ENCODE results near the gene ABCB6.
A peak's percentile ranks its signal among the peaks of the same experiment; 100 is the strongest.

Gene ABCB6

DNA sequence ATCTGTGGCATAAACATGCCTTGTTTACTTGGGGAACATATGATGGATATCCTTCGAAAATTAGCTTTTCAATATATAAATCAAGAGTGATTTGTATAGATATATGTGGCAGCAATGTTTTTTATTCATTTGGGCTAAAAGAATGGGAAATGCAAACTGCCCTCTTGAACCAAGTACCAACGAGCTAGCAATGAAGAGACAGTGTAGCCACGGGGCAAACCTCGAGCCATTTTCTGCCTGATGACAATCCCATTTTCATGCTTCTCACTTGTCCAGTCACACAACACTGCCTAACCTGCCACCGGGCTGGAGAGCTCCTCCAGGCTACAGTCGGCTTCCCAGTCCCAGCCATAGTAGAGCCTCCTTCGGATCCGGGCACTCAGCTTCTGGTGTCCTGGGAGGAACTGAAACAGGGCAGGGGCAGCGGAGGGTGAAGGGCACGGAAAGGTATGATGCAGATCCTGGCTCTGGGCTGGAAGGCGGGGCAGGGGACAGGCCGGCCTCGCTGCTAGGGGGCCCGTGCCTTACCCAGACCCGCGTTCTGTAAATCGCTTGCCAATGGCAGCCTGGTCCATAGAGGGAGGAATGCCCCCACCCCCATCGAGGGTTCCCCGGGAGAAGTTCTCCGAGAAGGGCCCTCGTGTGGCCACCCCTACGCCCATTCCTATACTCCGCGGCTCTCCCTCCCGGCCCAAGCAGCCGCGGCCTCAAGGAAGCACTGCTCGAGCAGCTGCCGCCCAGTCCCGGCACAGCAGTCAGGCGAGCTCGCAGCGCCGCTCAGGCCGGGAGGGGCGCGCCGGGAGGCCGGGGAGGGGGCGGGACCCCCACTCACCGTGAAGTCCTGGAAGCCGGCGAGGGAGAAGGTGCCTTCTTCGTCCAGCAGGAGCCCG is 42.6 kb downstream of the ABCB6 start:
- peak overlapping the region; percentile 93 for H2AFZ ChIP-seq (ENCODE audit: low read depth, low read length, severe bottlenecking)
- H3K4me2 ChIP-seq (ENCODE audit: low read depth, low read length, poor library complexity, severe bottlenecking) = peak overlapping the region; percentile 100
- H3K27me3 ChIP-seq (ENCODE audit: low read length) = no peaks in the 10 kb centered on the region
- H3K9ac ChIP-seq (ENCODE audit: low read length) = peak overlapping the region; percentile 99
- no peaks in the 10 kb centered on the region for H4K20me1 ChIP-seq (ENCODE audit: low read depth, low read length)
- peaks cover 20% of the 10 kb centered on the region for H3K79me2 ChIP-seq (ENCODE audit: insufficient read depth, low read length)
- H3K27ac ChIP-seq (ENCODE audit: low read depth, low read length) = peak overlapping the region; percentile 98
- H3F3A ChIP-seq (ENCODE audit: insufficient read depth) = peaks cover 18% of the 10 kb centered on the region
- H3K9me3 ChIP-seq (ENCODE audit: insufficient read depth, low read length) = no peaks in the 10 kb centered on the region
- peak overlapping the region; percentile 96 for H3K4me3 ChIP-seq (ENCODE audit: insufficient read depth, low read length, poor library complexity, severe bottlenecking)
- no peak for TF ChIP-seq EZH2phosphoT487 (conservative IDR thresholded peaks at IDR 0.05; ENCODE audit: low read length)
- no peaks in the 10 kb centered on the region for H3K36me3 ChIP-seq (ENCODE audit: low read length)
- H3K9me2 ChIP-seq (replicated peaks; ENCODE audit: insufficient read depth, low read length) = no peaks in the 10 kb centered on the region

DNA sequence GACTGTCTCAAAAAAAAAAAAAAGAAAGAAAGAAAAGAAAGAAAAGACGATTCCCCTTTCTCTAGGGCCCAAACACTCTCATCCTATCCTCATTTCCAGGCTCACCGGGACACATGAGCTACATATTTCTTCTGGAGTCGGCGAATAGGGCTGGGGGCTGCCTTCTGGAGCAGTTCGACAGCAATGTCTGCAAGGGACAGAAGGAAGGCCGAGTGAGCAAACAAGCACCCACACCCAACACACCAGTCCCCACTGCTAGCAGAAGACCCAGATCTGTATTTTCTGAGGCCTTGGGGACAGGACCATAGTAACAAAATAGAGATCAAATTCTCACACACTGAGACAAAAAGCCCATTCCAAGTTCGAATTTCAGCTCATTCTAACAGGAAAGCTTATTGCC is 43.3 kb downstream of the ABCB6 start:
- H3K4me3 ChIP-seq (ENCODE audit: insufficient read depth, low read length, poor library complexity, severe bottlenecking) = peak overlapping the region; percentile 96
- H3K27ac ChIP-seq (ENCODE audit: low read depth, low read length) = peak overlapping the region; percentile 98

DNA sequence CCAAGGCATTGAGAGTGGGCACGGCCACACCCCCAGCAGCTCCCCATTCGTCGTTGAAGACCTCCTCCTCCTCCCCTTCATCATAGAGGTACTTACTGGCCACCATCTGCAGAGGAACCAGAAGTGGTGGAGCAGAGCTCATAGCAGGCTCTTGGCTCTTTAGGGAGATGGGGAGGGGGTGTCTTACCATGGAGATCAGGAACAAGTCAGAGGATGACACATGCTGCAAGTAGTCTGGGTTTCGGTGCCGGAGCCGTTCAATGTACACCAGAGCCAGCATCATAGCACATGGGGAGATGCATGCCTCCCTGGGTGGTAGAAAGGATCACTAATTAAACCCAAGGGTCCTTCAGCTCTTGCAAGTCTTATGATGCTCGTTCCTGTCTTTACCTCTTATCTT is 44.0 kb downstream of the ABCB6 start:
- H3K4me2 ChIP-seq (ENCODE audit: low read depth, low read length, poor library complexity, severe bottlenecking) = no peak overlapping the region
- H3K9ac ChIP-seq (ENCODE audit: low read length) = no peak overlapping the region
- H3F3A ChIP-seq (ENCODE audit: insufficient read depth) = peaks cover 18% of the 10 kb centered on the region
- no peak overlapping the region for H2AFZ ChIP-seq (ENCODE audit: low read depth, low read length, severe bottlenecking)
- no peaks in the 10 kb centered on the region for H3K9me3 ChIP-seq (ENCODE audit: insufficient read depth, low read length)
- H4K20me1 ChIP-seq (ENCODE audit: low read depth, low read length) = no peaks in the 10 kb centered on the region
- no peak overlapping the region for H3K4me3 ChIP-seq (ENCODE audit: insufficient read depth, low read length, poor library complexity, severe bottlenecking)
- peaks cover 13% of the 10 kb centered on the region for H3K79me2 ChIP-seq (ENCODE audit: insufficient read depth, low read length)
- no peak overlapping the region for H3K27ac ChIP-seq (ENCODE audit: low read depth, low read length)
- no peak for TF ChIP-seq EZH2phosphoT487 (conservative IDR thresholded peaks at IDR 0.05; ENCODE audit: low read length)
- TF ChIP-seq, protein P1, sequence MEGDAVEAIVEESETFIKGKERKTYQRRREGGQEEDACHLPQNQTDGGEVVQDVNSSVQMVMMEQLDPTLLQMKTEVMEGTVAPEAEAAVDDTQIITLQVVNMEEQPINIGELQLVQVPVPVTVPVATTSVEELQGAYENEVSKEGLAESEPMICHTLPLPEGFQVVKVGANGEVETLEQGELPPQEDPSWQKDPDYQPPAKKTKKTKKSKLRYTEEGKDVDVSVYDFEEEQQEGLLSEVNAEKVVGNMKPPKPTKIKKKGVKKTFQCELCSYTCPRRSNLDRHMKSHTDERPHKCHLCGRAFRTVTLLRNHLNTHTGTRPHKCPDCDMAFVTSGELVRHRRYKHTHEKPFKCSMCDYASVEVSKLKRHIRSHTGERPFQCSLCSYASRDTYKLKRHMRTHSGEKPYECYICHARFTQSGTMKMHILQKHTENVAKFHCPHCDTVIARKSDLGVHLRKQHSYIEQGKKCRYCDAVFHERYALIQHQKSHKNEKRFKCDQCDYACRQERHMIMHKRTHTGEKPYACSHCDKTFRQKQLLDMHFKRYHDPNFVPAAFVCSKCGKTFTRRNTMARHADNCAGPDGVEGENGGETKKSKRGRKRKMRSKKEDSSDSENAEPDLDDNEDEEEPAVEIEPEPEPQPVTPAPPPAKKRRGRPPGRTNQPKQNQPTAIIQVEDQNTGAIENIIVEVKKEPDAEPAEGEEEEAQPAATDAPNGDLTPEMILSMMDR (IDR thresholded peaks at IDR 0.05; ENCODE audit: insufficient read depth, low read length, poor library complexity, severe bottlenecking) = no peak
- H3K9me2 ChIP-seq (replicated peaks; ENCODE audit: insufficient read depth, low read length) = no peaks in the 10 kb centered on the region
- no peaks in the 10 kb centered on the region for H3K36me3 ChIP-seq (ENCODE audit: low read length)
- no peaks in the 10 kb centered on the region for H3K27me3 ChIP-seq (ENCODE audit: low read length)

More for the DNA sequence above, 43.3 kb downstream of the ABCB6 start:
- Histone ChIP-seq H3K27me3 (ENCODE audit: low read length) (no peaks in the 10 kb centered on the region), H4K20me1 (ENCODE audit: low read depth, low read length) (no peaks in the 10 kb centered on the region), H3K9me2 (replicated peaks; ENCODE audit: insufficient read depth, low read length) (no peaks in the 10 kb centered on the region), H3K9ac (ENCODE audit: low read length) (peak overlapping the region; percentile 99), H3K36me3 (ENCODE audit: low read length) (no peaks in the 10 kb centered on the region), H3K4me2 (ENCODE audit: low read depth, low read length, poor library complexity, severe bottlenecking) (peak overlapping the region; percentile 100), H3K79me2 (ENCODE audit: insufficient read depth, low read length) (peaks cover 20% of the 10 kb centered on the region), H3K9me3 (ENCODE audit: insufficient read depth, low read length) (no peaks in the 10 kb centered on the region), H2AFZ (ENCODE audit: low read depth, low read length, severe bottlenecking) (no peak overlapping the region), H3F3A (ENCODE audit: insufficient read depth) (peaks cover 18% of the 10 kb centered on the region)
- no peak for TF ChIP-seq EZH2phosphoT487 (conservative IDR thresholded peaks at IDR 0.05; ENCODE audit: low read length)
- TF ChIP-seq, protein P1 (IDR thresholded peaks at IDR 0.05; ENCODE audit: insufficient read depth, low read length, poor library complexity, severe bottlenecking) = no peak

GRCh38 chr2:219174146-219174545 is 44.6 kb downstream of the ABCB6 start:
- Histone ChIP-seq H3K9me3 (ENCODE audit: insufficient read depth, low read length) (no peaks in the 10 kb centered on the region), H3K36me3 (ENCODE audit: low read length) (no peaks in the 10 kb centered on the region), H3F3A (ENCODE audit: insufficient read depth) (peaks cover 18% of the 10 kb centered on the region), H3K27ac (ENCODE audit: low read depth, low read length) (no peak overlapping the region), H2AFZ (ENCODE audit: low read depth, low read length, severe bottlenecking) (no peak overlapping the region), H3K27me3 (ENCODE audit: low read length) (no peaks in the 10 kb centered on the region), H3K9me2 (replicated peaks; ENCODE audit: insufficient read depth, low read length) (no peaks in the 10 kb centered on the region), H3K4me2 (ENCODE audit: low read depth, low read length, poor library complexity, severe bottlenecking) (no peak overlapping the region), H4K20me1 (ENCODE audit: low read depth, low read length) (no peaks in the 10 kb centered on the region), H3K79me2 (ENCODE audit: insufficient read depth, low read length) (peaks cover 6% of the 10 kb centered on the region), H3K4me3 (ENCODE audit: insufficient read depth, low read length, poor library complexity, severe bottlenecking) (no peak overlapping the region), H3K9ac (ENCODE audit: low read length) (no peak overlapping the region)
- TF ChIP-seq, protein P1 (IDR thresholded peaks at IDR 0.05; ENCODE audit: insufficient read depth, low read length, poor library complexity, severe bottlenecking) = no peak
- no peak for TF ChIP-seq EZH2phosphoT487 (conservative IDR thresholded peaks at IDR 0.05; ENCODE audit: low read length)
